Esophagus muscularis mucosa (tissue), 4 donors: ENCODE measurements around the gene RAI14. TPM values are rescaled to one million over a fixed set of nuclear protein-coding genes. Genes with fewer than 3 reads are reported as not detected.

ENCODE experiments used
- DNase-seq: peaks from one replicate; pipeline ENCODE4 v3.0.0-alpha.2; 2017; ENCODE audit errors: extremely low spot score
- H3K27ac ChIP-seq, 4 donors: fragments of 200-600 bp; sonication (generic); replicated peaks in 1 of 4; 1 replicate in 3 of 4; 2 replicates in 1 of 4; pipeline ENCODE4 v1.5.1; 2016 to 2019; ENCODE audit warnings: mild to moderate bottlenecking in 1 of 4
- H3K27me3 ChIP-seq, 4 donors: fragments of 200-600 bp; sonication (generic); one replicate each; pipeline versions ENCODE4 v1.5.1 to v1.6.0; 2016 to 2019
- H3K36me3 ChIP-seq, 4 donors: fragments of 200-600 bp; sonication (generic); one replicate each; pipeline ENCODE4 v1.5.1; 2016 to 2019
- H3K4me1 ChIP-seq, 4 donors: fragments of 200-600 bp; sonication (generic); one replicate each; pipeline ENCODE4 v1.5.1; 2016 to 2019
- H3K4me3 ChIP-seq, 4 donors: fragments of 200-600 bp; sonication (generic); 1 replicate in 2 of 4; 2 replicates in 2 of 4; pipeline ENCODE4 v1.5.1; 2016 to 2019; ENCODE audit warnings: mild to moderate bottlenecking in 4 of 4, moderate library complexity in 1 of 4
- H3K9me3 ChIP-seq, 4 donors: fragments of 200-600 bp; sonication (generic); 1 replicate in 3 of 4; 2 replicates in 1 of 4; pipeline ENCODE4 v1.5.1; 2016 to 2019
- CTCF ChIP-seq, 3 experiments: fragments of 200-600 bp in 2 of 3; fragments of 450-650 bp in 1 of 3; sonication (generic) in 2 of 3; IDR thresholded peaks; one replicate each; pipeline ENCODE4 v1.5.1; 2017 to 2019; ENCODE audit warnings: antibody characterized with exemption in 3 of 3, mild to moderate bottlenecking in 2 of 3, moderate library complexity in 1 of 3
- EP300 ChIP-seq: sonication (generic); formaldehyde crosslinking; IDR thresholded peaks from one replicate; pipeline ENCODE4 v1.6.1; 2017; ENCODE audit warnings: antibody characterized with exemption
- POLR2A ChIP-seq: fragments of 450-650 bp; IDR thresholded peaks from one replicate; pipeline ENCODE4 v1.6.1; 2017; ENCODE audit warnings: antibody characterized with exemption, moderate library complexity, mild to moderate bottlenecking, low read depth
- POLR2AphosphoS5 ChIP-seq, 2 donors: sonication (generic); formaldehyde crosslinking; IDR thresholded peaks; one replicate each; pipeline ENCODE4 v1.6.1; 2017; ENCODE audit warnings: antibody characterized with exemption in 2 of 2
- WGBS: methylation state at CpG from one replicate; pipeline ENCODE4 v1.1.5; 2018; 5-methylcytosine and 5-hydroxymethylcytosine counted together
- intact Hi-C: fragments of 100-400 bp; cut with DNase I; formaldehyde crosslinking; loops from one replicate; pipeline ENCODE4 v1.15.1; 2023
- total RNA-seq, 4 donors: library from RNA; depleted of rRNA; stranded (reverse); fragments of >200 nt; gene quantifications; one replicate each; pipeline versions ENCODE4 v1.1.0 to v1.2.1, GENCODE V29; 2016

The RAI14 gene
- total RNA-seq, 4 donors from 2014 or later: 57.3 to 76.4 (median 68.1) TPM

- intact Hi-C loops: loop anchor here (5.0 kb wide), 3 partner anchors 187 to 357 kb away; no protein-coding TSS in a partner anchor
- Histone ChIP-seq H3K27ac (peak within 1 kb of the TSS; percentile 66 to 78 (median 76)), H3K4me1 (peaks cover 3 to 14% (median 12%) of the 10 kb centered on the region in 4 donors), H3K27me3 (no peaks in the 10 kb centered on the region), H3K4me3 (peak within 1 kb of the TSS; percentile 62 to 87 (median 76)), H3K36me3 (no peaks in the 10 kb centered on the region), H3K9me3 (no peaks in the 10 kb centered on the region)
- DNase-seq: peak; percentile 95
- TF ChIP-seq POLR2AphosphoS5 (IDR thresholded peaks at IDR 0.05) (peak; percentile 73 to 86), CTCF (IDR thresholded peaks at IDR 0.05) (no peak), EP300 (no peak), POLR2A (no peak)
- 2% methylated on average over 29 of the region's 73 CpGs for WGBS
Measured at GRCh38 chr5:34838785-34839714, 182.9 kb downstream of the RAI14 start, which contains the start of gene TTC23L. Gene TTC23L, plus strand, starts transcription at chr5:34839164. Its CDS starts 1,508 bp downstream, at chr5:34840672.

- Histone ChIP-seq H3K27ac (no peak overlapping the region), H3K27me3 (no peaks in the 10 kb centered on the region), H3K4me1 (peaks cover 3 to 14% (median 12%) of the 10 kb centered on the region in 4 donors), H3K36me3 (no peaks in the 10 kb centered on the region), H3K9me3 (no peaks in the 10 kb centered on the region), H3K4me3 (no peak overlapping the region)
- intact Hi-C loops: no loop called here
- TF ChIP-seq EP300 (no peak), POLR2A (no peak), POLR2AphosphoS5 (IDR thresholded peaks at IDR 0.05) (no peak), CTCF (IDR thresholded peaks at IDR 0.05) (no peak)
- DNase-seq: no peak
- WGBS: 96% methylated on average over 2 of the region's 2 CpGs
Measured at GRCh38 chr5:34841816-34842215, 185.7 kb downstream of the RAI14 start.

GRCh38 chr5:34842554-34842953, 186.4 kb downstream of the RAI14 start:
- DNase-seq: no peak
- Histone ChIP-seq H3K36me3 (no peaks in the 10 kb centered on the region), H3K27ac (no peak overlapping the region), H3K27me3 (no peaks in the 10 kb centered on the region), H3K9me3 (no peaks in the 10 kb centered on the region), H3K4me3 (no peak overlapping the region), H3K4me1 (peaks cover 3 to 14% (median 12%) of the 10 kb centered on the region in 4 donors)
- intact Hi-C loops: no loop called here
- TF ChIP-seq POLR2AphosphoS5 (IDR thresholded peaks at IDR 0.05) (no peak), POLR2A (no peak), EP300 (no peak)
- 88% methylated on average over 7 of the region's 7 CpGs for WGBS

GRCh38 chr5:34843497-34843896, 187.4 kb downstream of the RAI14 start:
- no peak for DNase-seq
- peaks cover 2 to 13% (median 10%) of the 10 kb centered on the region in 4 donors for H3K4me1 ChIP-seq
- 65% methylated on average over 2 of the region's 2 CpGs for WGBS
- no peaks in the 10 kb centered on the region for H3K36me3 ChIP-seq
- H3K27me3 ChIP-seq: no peaks in the 10 kb centered on the region
- intact Hi-C loops: no loop called here
- no peak overlapping the region for H3K27ac ChIP-seq
- H3K9me3 ChIP-seq: no peaks in the 10 kb centered on the region
- no peak overlapping the region for H3K4me3 ChIP-seq
- TF ChIP-seq CTCF (IDR thresholded peaks at IDR 0.05): no peak

- 74% methylated on average over 3 of the region's 3 CpGs for WGBS
- H3K36me3 ChIP-seq: no peaks in the 10 kb centered on the region
- H3K4me1 ChIP-seq: peaks cover 0 to 9% (median 6%) of the 10 kb centered on the region in 4 donors
- no peak overlapping the region for H3K4me3 ChIP-seq
- no peak for DNase-seq
- H3K9me3 ChIP-seq: no peaks in the 10 kb centered on the region
- intact Hi-C loops: no loop called here
- no peak overlapping the region for H3K27ac ChIP-seq
- no peaks in the 10 kb centered on the region for H3K27me3 ChIP-seq
- TF ChIP-seq CTCF (IDR thresholded peaks at IDR 0.05) (no peak), POLR2A (no peak), EP300 (no peak), POLR2AphosphoS5 (IDR thresholded peaks at IDR 0.05) (no peak)
Measured at GRCh38 chr5:34844106-34844505, 188.0 kb downstream of the RAI14 start.
